ENCODE data around the gene KIFC3. TPM values are rescaled to one million over a fixed set of nuclear protein-coding genes. Genes with fewer than 3 reads are reported as not detected.
"Not testable (repeated sequence)": the region's sequence is repeated elsewhere in the genome, so short reads cannot be mapped to it uniquely, and the experiment has no call there.

The KIFC3 gene
- total RNA-seq, 6 experiments from 2014 or later: 51.8 to 81.5 (median 72.7) TPM

- no peak for DNase-seq
- Mint-ChIP-seq H3K27me3 (ENCODE audit: insufficient read depth) (no peaks in the 10 kb centered on the region; the same call in 1 of the 2 replicates), H3K4me3 (no peak overlapping the region), H3K27ac (no peak overlapping the region), H3K4me1 (ENCODE audit: low read depth) (peaks cover 24% of the 10 kb centered on the region), H3K36me3 (ENCODE audit: low read depth) (peaks cover 28% of the 10 kb centered on the region), H3K9me3 (no peaks in the 10 kb centered on the region)
- no peak for TF ChIP-seq CTCF (IDR thresholded peaks at IDR 0.05)
Observed at GRCh38 chr16:57785385-57785784, 16.9 kb downstream of the KIFC3 start.

DNA sequence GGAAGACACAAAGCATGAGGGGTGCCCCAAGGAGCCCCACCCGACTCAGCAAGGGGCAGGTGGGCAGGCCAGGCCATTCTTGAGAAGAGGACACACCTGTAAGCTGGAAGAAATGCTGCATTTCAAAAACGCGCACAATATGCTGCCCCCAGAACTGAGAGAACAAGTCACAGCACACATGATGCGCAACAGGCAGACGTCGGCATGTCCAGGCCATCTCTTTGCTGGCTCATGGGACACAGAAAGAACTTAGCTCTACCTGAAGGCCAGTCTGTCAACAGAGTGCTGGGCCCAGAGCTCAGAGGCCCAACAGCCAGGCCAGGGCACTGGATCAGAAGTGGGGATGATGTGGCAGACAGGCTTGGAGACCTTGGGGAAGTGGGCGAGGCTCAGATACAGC lies 18.0 kb downstream of the KIFC3 start:
- 0 out of 2 replicates have a peak overlapping the region, but pooled peaks have one; percentile 21 for H3K27ac Mint-ChIP-seq
- H3K36me3 Mint-ChIP-seq (ENCODE audit: low read depth): peaks cover 28% of the 10 kb centered on the region
- no peaks in the 10 kb centered on the region; the same call in 1 of the 2 replicates for H3K27me3 Mint-ChIP-seq (ENCODE audit: insufficient read depth)
- peaks cover 26% of the 10 kb centered on the region for H3K4me1 Mint-ChIP-seq (ENCODE audit: low read depth)
- DNase-seq: no peak
- no peaks in the 10 kb centered on the region for H3K9me3 Mint-ChIP-seq
- no peak overlapping the region for H3K4me3 Mint-ChIP-seq
- no peak for TF ChIP-seq CTCF (IDR thresholded peaks at IDR 0.05)

- TF ChIP-seq CTCF (IDR thresholded peaks at IDR 0.05): no peak
- Mint-ChIP-seq H3K4me1 (ENCODE audit: low read depth) (peaks cover 31% of the 10 kb centered on the region), H3K9me3 (no peaks in the 10 kb centered on the region)
Observed at GRCh38 chr16:57783883-57784282, 18.4 kb downstream of the KIFC3 start.

DNA sequence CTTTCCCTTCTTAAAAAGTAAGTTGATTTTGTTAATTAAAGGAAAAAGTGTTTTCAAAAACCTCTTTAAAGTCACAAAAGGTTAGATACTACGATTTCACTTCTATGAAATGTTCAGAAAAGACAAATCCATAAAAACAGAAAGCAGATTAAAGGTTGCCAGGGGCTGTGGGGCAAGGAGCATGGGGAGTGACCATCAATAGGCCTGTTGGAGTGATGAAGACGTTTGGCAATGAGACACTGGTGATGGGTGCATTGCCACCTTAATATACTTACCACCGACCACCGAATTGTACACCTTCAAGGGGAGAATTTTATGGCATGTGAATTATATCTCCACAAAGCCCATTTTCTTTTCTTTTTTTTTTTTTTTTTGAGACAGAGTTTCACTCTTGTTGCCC lies 19.2 kb downstream of the KIFC3 start:
- Mint-ChIP-seq H3K36me3 (ENCODE audit: low read depth) (peaks cover 28% of the 10 kb centered on the region), H3K4me3 (no peak overlapping the region), H3K4me1 (ENCODE audit: low read depth) (peaks cover 38% of the 10 kb centered on the region), H3K27me3 (ENCODE audit: insufficient read depth) (no peaks in the 10 kb centered on the region), H3K27ac (peak overlapping the region; percentile 87; the same call in 1 of the 2 replicates), H3K9me3 (no peaks in the 10 kb centered on the region)
- TF ChIP-seq CTCF (IDR thresholded peaks at IDR 0.05): no peak
- DNase-seq: no peak

More at GRCh38 chr16:57783883-57784282, 18.4 kb downstream of the KIFC3 start:
- Mint-ChIP-seq H3K27ac (no peak overlapping the region), H3K4me3 (no peak overlapping the region), H3K36me3 (ENCODE audit: low read depth) (peaks cover 28% of the 10 kb centered on the region), H3K27me3 (ENCODE audit: insufficient read depth) (no peaks in the 10 kb centered on the region)
- DNase-seq: no peak

- H3K4me3 Mint-ChIP-seq; DNase-seq; H3K9me3 Mint-ChIP-seq; H3K27me3 Mint-ChIP-seq (ENCODE audit: insufficient read depth): not testable (repeated sequence)
- H3K27ac Mint-ChIP-seq: peak overlapping the region; percentile 87
- H3K4me1 Mint-ChIP-seq (ENCODE audit: low read depth): peaks cover 38% of the 10 kb centered on the region
- peaks cover 28% of the 10 kb centered on the region for H3K36me3 Mint-ChIP-seq (ENCODE audit: low read depth)
Observed at GRCh38 chr16:57782607-57783055, 19.7 kb downstream of the KIFC3 start.

DNA sequence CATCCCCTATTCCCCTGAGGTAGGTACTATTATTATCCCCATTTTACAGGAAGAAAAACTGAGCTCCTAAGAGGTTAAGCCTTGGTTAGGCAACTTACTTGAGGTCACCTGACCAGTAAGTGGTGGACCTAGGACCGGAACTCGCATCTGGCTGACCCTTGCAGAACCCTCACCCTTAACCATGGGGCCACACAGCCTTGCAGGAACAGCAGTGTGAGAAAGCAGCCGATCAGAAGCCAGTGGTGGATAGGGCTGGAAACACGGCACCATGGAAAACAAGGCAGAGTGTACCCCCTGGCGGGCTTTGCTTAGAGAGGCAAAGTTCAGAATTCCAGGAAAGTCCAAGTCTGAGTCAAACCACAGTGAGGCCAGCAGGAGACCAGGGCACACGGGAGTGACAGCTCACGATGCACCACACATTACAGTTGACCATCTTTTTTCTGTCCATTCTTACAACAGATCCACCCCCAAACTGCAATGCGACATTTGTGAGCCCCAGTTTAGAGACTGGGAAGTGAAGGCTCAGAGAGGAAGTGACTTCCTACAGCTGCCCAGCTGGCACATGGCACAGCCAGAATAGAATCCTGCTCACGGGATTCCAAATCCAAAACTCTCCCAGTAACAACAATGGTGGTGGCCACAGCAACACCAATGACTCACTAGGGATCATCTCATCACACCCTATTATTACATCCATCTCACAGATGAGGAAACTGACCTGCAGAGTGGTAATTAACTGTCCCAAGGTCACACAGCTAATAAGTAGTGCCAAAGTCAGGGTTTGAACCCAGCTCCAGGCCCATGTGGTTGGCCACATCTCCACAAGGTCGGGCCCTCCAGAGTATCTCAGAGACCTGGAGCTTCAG lies 20.3 kb downstream of the KIFC3 start:
- no peak for TF ChIP-seq CTCF (IDR thresholded peaks at IDR 0.05)
- H3K36me3 Mint-ChIP-seq (ENCODE audit: low read depth): peaks cover 28% of the 10 kb centered on the region
- H3K9me3 Mint-ChIP-seq: no peaks in the 10 kb centered on the region
- H3K27ac Mint-ChIP-seq: peak overlapping the region; percentile 87
- peaks cover 32% of the 10 kb centered on the region for H3K4me1 Mint-ChIP-seq (ENCODE audit: low read depth)
- DNase-seq: peak; percentile 38
- no peaks in the 10 kb centered on the region for H3K27me3 Mint-ChIP-seq (ENCODE audit: insufficient read depth)
- no peak overlapping the region for H3K4me3 Mint-ChIP-seq

Data from HFFc6 (cell line).